Osteocyte (in vitro differentiated cells): ENCODE data around the gene ICA1. TPM values are rescaled to one million over a fixed set of nuclear protein-coding genes. Genes with fewer than 3 reads are reported as not detected.

ENCODE experiments used
- DNase-seq: peaks from one replicate; pipeline ENCODE4 v3.0.0; 2021; ENCODE audit warnings: mixed read lengths; ENCODE audit not compliant: unreplicated experiment; ENCODE audit errors: extremely low spot score
- H3K27ac Mint-ChIP-seq: one replicate; pipeline ENCODE4 v1.8.0; 2021; ENCODE audit warnings: mild to moderate bottlenecking, mixed read lengths; ENCODE audit not compliant: unreplicated experiment
- H3K27me3 Mint-ChIP-seq: one replicate; pipeline ENCODE4 v1.8.0; 2021; ENCODE audit warnings: mixed read lengths; ENCODE audit not compliant: unreplicated experiment
- H3K36me3 Mint-ChIP-seq: one replicate; pipeline ENCODE4 v1.8.0; 2021; ENCODE audit warnings: mixed read lengths; ENCODE audit not compliant: unreplicated experiment
- H3K4me1 Mint-ChIP-seq: one replicate; pipeline ENCODE4 v1.8.0; 2021; ENCODE audit warnings: mixed read lengths; ENCODE audit not compliant: unreplicated experiment
- H3K4me3 Mint-ChIP-seq: one replicate; pipeline ENCODE4 v1.8.0; 2021; ENCODE audit warnings: mild to moderate bottlenecking, moderate library complexity, mixed read lengths; ENCODE audit not compliant: unreplicated experiment
- H3K9me3 Mint-ChIP-seq: one replicate; pipeline ENCODE4 v1.8.0; 2021; ENCODE audit warnings: mixed read lengths; ENCODE audit not compliant: unreplicated experiment
- total RNA-seq: library from RNA; stranded (reverse); gene quantifications from 2 replicates; pipeline ENCODE4 v1.2.1, GENCODE V29; 2021
- TF ChIP-seq, protein P1 (sequence below): fragments of 200-600 bp; sonication (generic); IDR thresholded peaks from 2 replicates; pipeline ENCODE4 v1.5.0; 2021; ENCODE audit warnings: antibody characterized with exemption, mild to moderate bottlenecking, moderate library complexity

The ICA1 gene
- total RNA-seq, 1 donor from 2014 or later: 2.2 TPM

DNA sequence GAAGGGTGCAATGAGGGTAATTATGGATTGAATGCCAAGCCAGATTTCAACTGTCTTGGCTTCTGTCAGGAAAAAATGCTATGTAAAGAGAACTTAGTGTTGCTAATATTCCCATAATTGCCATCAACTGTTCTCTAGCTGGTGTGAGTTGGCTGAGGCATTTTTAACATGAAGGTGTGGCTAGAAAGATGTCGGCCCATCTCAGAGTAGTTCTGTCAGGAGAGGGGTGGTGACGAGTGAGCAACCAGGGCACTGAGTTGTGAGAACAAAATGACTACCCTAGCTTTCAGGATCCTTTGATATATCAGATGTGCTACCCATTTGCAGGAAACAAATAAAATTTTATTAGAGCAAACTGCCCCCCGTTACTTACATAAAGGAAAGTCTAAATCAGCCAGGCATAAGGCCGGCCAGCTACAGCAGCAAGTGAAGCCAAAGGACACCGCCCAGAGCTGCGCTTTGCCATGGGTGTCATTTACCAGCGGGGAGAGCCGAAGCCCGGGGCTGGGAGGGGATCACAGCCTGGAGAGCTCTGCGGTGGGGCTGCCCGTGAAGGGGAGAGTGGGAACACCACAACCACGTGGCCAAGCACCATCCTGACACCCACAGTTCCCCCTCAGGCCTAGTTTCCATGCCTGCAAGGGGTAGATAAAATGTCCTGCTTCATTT lies 141.4 kb downstream of the ICA1 start:
- H3K36me3 Mint-ChIP-seq: no peaks in the 10 kb centered on the region

DNA sequence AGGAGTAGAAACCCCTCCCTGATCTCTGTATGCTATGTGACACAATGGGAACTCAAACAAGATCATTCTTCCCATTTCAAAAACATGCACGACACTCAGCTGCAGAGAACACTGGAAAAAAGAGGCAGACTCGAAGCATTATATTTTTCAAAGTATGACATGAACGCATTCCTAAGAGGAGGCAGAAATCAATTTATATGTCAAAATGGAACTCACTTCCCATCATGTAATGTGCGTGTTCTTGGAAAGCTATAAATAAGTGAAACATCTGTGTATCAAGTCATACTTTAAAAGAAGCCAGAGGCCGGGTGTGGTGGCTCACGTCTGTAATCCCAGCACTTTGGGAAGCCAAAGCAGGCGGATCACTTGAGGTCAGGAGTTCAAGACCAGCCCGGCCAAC lies 142.7 kb downstream of the ICA1 start:
- no peaks in the 10 kb centered on the region for H3K4me1 Mint-ChIP-seq
- H3K4me3 Mint-ChIP-seq: no peak overlapping the region
- no peaks in the 10 kb centered on the region for H3K9me3 Mint-ChIP-seq
- TF ChIP-seq, protein P1, sequence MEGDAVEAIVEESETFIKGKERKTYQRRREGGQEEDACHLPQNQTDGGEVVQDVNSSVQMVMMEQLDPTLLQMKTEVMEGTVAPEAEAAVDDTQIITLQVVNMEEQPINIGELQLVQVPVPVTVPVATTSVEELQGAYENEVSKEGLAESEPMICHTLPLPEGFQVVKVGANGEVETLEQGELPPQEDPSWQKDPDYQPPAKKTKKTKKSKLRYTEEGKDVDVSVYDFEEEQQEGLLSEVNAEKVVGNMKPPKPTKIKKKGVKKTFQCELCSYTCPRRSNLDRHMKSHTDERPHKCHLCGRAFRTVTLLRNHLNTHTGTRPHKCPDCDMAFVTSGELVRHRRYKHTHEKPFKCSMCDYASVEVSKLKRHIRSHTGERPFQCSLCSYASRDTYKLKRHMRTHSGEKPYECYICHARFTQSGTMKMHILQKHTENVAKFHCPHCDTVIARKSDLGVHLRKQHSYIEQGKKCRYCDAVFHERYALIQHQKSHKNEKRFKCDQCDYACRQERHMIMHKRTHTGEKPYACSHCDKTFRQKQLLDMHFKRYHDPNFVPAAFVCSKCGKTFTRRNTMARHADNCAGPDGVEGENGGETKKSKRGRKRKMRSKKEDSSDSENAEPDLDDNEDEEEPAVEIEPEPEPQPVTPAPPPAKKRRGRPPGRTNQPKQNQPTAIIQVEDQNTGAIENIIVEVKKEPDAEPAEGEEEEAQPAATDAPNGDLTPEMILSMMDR: no peak
- H3K27ac Mint-ChIP-seq: no peak overlapping the region
- no peaks in the 10 kb centered on the region for H3K27me3 Mint-ChIP-seq
- no peak for DNase-seq
- H3K36me3 Mint-ChIP-seq: no peaks in the 10 kb centered on the region

More for the DNA sequence above, 141.4 kb downstream of the ICA1 start:
- no peaks in the 10 kb centered on the region for H3K9me3 Mint-ChIP-seq
- no peaks in the 10 kb centered on the region for H3K27me3 Mint-ChIP-seq
- H3K27ac Mint-ChIP-seq: no peak overlapping the region
- no peak for DNase-seq
- TF ChIP-seq, protein P1: no peak
- H3K4me1 Mint-ChIP-seq: no peaks in the 10 kb centered on the region
- H3K4me3 Mint-ChIP-seq: no peak overlapping the region

- TF ChIP-seq, protein P1: no peak
These were observed 144.8 kb downstream of the ICA1 start for GRCh38 chr7:8117195-8117594.

DNA sequence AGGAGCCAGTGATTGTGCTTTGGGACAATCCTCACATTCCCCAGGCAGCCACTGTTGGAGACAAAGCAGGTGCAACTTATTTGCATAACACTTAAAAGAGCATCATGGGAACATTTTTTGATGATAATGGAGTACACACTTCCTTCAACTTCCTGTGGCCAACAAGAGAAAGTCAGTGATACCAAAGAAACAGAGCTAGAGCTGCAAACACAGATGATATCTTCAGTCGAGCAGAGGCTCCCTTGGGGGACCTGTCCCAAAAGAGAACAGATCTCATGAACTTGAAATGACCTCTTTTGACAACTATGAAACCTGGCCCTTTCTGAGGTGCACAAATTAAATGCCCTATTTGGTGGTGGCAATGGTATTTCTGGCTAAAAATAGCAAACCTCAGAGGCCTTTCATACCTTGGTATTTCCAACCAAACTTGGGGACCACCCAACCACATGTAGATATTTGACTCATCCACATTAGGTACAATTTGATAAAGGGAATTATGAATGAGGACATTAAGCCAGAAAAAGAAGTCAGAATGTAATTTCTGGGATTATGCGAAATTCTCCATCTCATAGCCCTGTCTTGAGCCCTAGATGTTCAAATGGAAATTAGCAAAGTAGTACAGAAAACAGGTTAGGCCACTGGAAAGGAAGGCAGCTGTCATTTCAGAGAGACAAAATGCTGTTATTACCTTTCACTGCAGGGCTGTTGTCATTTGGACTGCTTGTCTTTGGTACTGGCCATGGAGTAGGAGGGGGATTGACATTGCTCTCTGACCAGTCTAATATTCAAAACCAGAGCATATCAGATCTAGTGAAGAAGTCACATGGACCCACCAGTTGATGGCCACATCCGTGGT lies 146.2 kb downstream of the ICA1 start:
- TF ChIP-seq, protein P1: no peak
- Mint-ChIP-seq H3K4me3 (no peak overlapping the region), H3K27ac (no peak overlapping the region), H3K4me1 (no peaks in the 10 kb centered on the region), H3K36me3 (no peaks in the 10 kb centered on the region), H3K27me3 (no peaks in the 10 kb centered on the region), H3K9me3 (no peaks in the 10 kb centered on the region)
- no peak for DNase-seq

More at GRCh38 chr7:8117195-8117594, 144.8 kb downstream of the ICA1 start:
- Mint-ChIP-seq H3K36me3 (no peaks in the 10 kb centered on the region), H3K27me3 (no peaks in the 10 kb centered on the region), H3K4me1 (no peaks in the 10 kb centered on the region), H3K9me3 (no peaks in the 10 kb centered on the region), H3K4me3 (no peak overlapping the region), H3K27ac (no peak overlapping the region)
- DNase-seq: no peak

- Mint-ChIP-seq H3K4me1 (peaks cover 7% of the 10 kb centered on the region), H3K4me3 (no peak overlapping the region), H3K27ac (no peak overlapping the region), H3K27me3 (no peaks in the 10 kb centered on the region), H3K36me3 (no peaks in the 10 kb centered on the region), H3K9me3 (no peaks in the 10 kb centered on the region)
- no peak for DNase-seq
- TF ChIP-seq, protein P1: no peak
These were observed 147.8 kb downstream of the ICA1 start for GRCh38 chr7:8114175-8114574.
